Body of pancreas (tissue), 4 donors: Measurements from ENCODE around the gene GRIK4. TPM values are rescaled to one million over a fixed set of nuclear protein-coding genes. Genes with fewer than 3 reads are reported as not detected.
"Not testable (repeated sequence)": the region's sequence is repeated elsewhere in the genome, so short reads cannot be mapped to it uniquely, and the experiment has no call there.

ENCODE experiments used
- ATAC-seq: fragments of 150-250 bp; one replicate; pipeline ENCODE4 v1.9.1; 2016
- DNase-seq, 4 donors: peaks; one replicate each; pipeline ENCODE4 v3.0.0-alpha.2; 2019
- H3K27ac ChIP-seq, 4 donors: fragments of 200-600 bp; sonication (generic); 1 replicate in 3 of 4; 2 replicates in 1 of 4; pipeline versions ENCODE4 v1.5.1 to v1.6.1; 2016 to 2019; ENCODE audit warnings: mild to moderate bottlenecking in 1 of 4, mixed read lengths in 1 of 4, moderate library complexity in 1 of 4
- H3K27me3 ChIP-seq, 2 donors: fragments of 200-600 bp; sonication (generic); one replicate each; pipeline ENCODE4 v1.6.0; 2016; ENCODE audit warnings: mild to moderate bottlenecking in 1 of 2
- H3K36me3 ChIP-seq, 2 donors: fragments of 200-600 bp; sonication (generic); replicated peaks in 1 of 2; 2 replicates each; pipeline ENCODE4 v1.5.1; 2016; ENCODE audit warnings: low read depth in 2 of 2; ENCODE audit not compliant: insufficient read depth in 1 of 2
- H3K4me1 ChIP-seq: fragments of 200-600 bp; sonication (generic); one replicate; pipeline ENCODE4 v1.6.0; 2016
- H3K4me3 ChIP-seq, 2 donors: fragments of 200-600 bp; sonication (generic); 1 replicate in 1 of 2; 2 replicates in 1 of 2; pipeline ENCODE4 v1.5.1; 2016 to 2019
- H3K9me3 ChIP-seq, 3 donors: fragments of 200-600 bp; sonication (generic); 1 replicate in 2 of 3; 2 replicates in 1 of 3; pipeline ENCODE4 v1.5.1; 2016
- CTCF ChIP-seq, 7 experiments: fragments of 450-650 bp in 4 of 7; fragments of 200-600 bp in 3 of 7; sonication (generic) in 3 of 7; IDR thresholded peaks; one replicate each; pipeline ENCODE4 v1.5.1; 2016 to 2019; ENCODE audit warnings: antibody characterized with exemption in 7 of 7
- POLR2A ChIP-seq, 3 donors: fragments of 450-650 bp; IDR thresholded peaks; one replicate each; pipeline ENCODE4 v1.6.1; 2016; ENCODE audit warnings: antibody characterized with exemption in 3 of 3, mild to moderate bottlenecking in 2 of 3
- WGBS, 2 donors: methylation state at CpG; one replicate each; pipeline ENCODE4 v1.1.5; 2017; 5-methylcytosine and 5-hydroxymethylcytosine counted together
- intact Hi-C: fragments of 100-400 bp; cut with DNase I; formaldehyde crosslinking; loops from one replicate; pipeline ENCODE4 v1.15.1; 2023
- total RNA-seq, 2 donors: library from RNA; depleted of rRNA; stranded (reverse); fragments of >200 nt; gene quantifications; one replicate each; pipeline ENCODE4 v1.1.0, GENCODE V29; 2016

GRIK4 gene
- total RNA-seq, 2 donors from 2014 or later: not detected

- no peaks in the 10 kb centered on the region for H3K9me3 ChIP-seq
- H3K27ac ChIP-seq: no peak overlapping the region
- TF ChIP-seq CTCF (IDR thresholded peaks at IDR 0.05): no peak
- no peak for TF ChIP-seq POLR2A (IDR thresholded peaks at IDR 0.05)
- WGBS, 2 donors: 77 to 80% methylated on average over 6 to 7 of the region's 7 CpGs
- DNase-seq (no peak), ATAC-seq (no peak)
- no peaks in the 10 kb centered on the region for H3K27me3 ChIP-seq
- no peaks in the 10 kb centered on the region for H3K36me3 ChIP-seq
- intact Hi-C loops: no loop called here
- no peak overlapping the region for H3K4me3 ChIP-seq
- H3K4me1 ChIP-seq: no peaks in the 10 kb centered on the region
Measured at GRCh38 chr11:120577624-120578363, 66.2 kb downstream of the GRIK4 start.

GRCh38 chr11:120578596-120579154, 67.1 kb downstream of the GRIK4 start:
- TF ChIP-seq POLR2A (IDR thresholded peaks at IDR 0.05): no peak
- no peak for TF ChIP-seq CTCF (IDR thresholded peaks at IDR 0.05)
- H3K27ac ChIP-seq: no peak overlapping the region
- DNase-seq (no peak), ATAC-seq (no peak)
- no peaks in the 10 kb centered on the region for H3K9me3 ChIP-seq
- H3K27me3 ChIP-seq: no peaks in the 10 kb centered on the region
- 68 to 84% methylated on average over 3 to 14 of the region's 14 CpGs for WGBS, 2 donors
- no peak overlapping the region for H3K4me3 ChIP-seq
- intact Hi-C loops: no loop called here
- H3K36me3 ChIP-seq: no peaks in the 10 kb centered on the region
- H3K4me1 ChIP-seq: no peaks in the 10 kb centered on the region

GRCh38 chr11:120579611-120580031, 68.1 kb downstream of the GRIK4 start:
- intact Hi-C loops: no loop called here
- H3K27ac ChIP-seq: no peak overlapping the region
- 55 to 71% methylated on average over 7 of the region's 7 CpGs for WGBS, 2 donors
- no peak overlapping the region for H3K4me3 ChIP-seq
- no peak for TF ChIP-seq POLR2A (IDR thresholded peaks at IDR 0.05)
- TF ChIP-seq CTCF (IDR thresholded peaks at IDR 0.05): no peak
- DNase-seq (no peak), ATAC-seq (no peak)
- no peaks in the 10 kb centered on the region for H3K27me3 ChIP-seq
- H3K9me3 ChIP-seq: no peaks in the 10 kb centered on the region
- no peaks in the 10 kb centered on the region for H3K4me1 ChIP-seq
- no peaks in the 10 kb centered on the region for H3K36me3 ChIP-seq

- H3K27me3 ChIP-seq: no peaks in the 10 kb centered on the region
- 65 to 79% methylated on average over 4 of the region's 4 CpGs for whole genome bisulfite sequencing, 2 donors
- ATAC-seq (no peak), DNase-seq (no peak)
- no peak overlapping the region for H3K4me3 ChIP-seq
- TF ChIP-seq CTCF (IDR thresholded peaks at IDR 0.05): no peak
- no peak for TF ChIP-seq POLR2A (IDR thresholded peaks at IDR 0.05)
- H3K4me1 ChIP-seq: no peaks in the 10 kb centered on the region
- no peak overlapping the region for H3K27ac ChIP-seq
- no peaks in the 10 kb centered on the region for H3K9me3 ChIP-seq
- intact Hi-C loops: no loop called here
- no peaks in the 10 kb centered on the region for H3K36me3 ChIP-seq
Measured at GRCh38 chr11:120581313-120581712, 69.8 kb downstream of the GRIK4 start.

- H3K9me3 ChIP-seq, intact Hi-C loops, H3K27me3 ChIP-seq, ATAC-seq, H3K4me1 ChIP-seq, DNase-seq, H3K4me3 ChIP-seq, H3K27ac ChIP-seq, H3K36me3 ChIP-seq: not testable (repeated sequence)
- WGBS, 2 donors: 87 to 93% methylated on average over 3 of the region's 3 CpGs
Measured at GRCh38 chr11:120582535-120582934, 71.0 kb downstream of the GRIK4 start.
